ENCODE results near the gene LRBA.
"Not testable (repeated sequence)": the region's sequence is repeated elsewhere in the genome, so short reads cannot be mapped to it uniquely, and the experiment has no call there.

LRBA gene

GRCh38 chr4:150972592-150972991 is 42.5 kb downstream of the LRBA start:
- Mint-ChIP-seq H3K36me3 (no peaks in the 10 kb centered on the region), H3K27ac (peak overlapping the region; percentile 50)

DNA sequence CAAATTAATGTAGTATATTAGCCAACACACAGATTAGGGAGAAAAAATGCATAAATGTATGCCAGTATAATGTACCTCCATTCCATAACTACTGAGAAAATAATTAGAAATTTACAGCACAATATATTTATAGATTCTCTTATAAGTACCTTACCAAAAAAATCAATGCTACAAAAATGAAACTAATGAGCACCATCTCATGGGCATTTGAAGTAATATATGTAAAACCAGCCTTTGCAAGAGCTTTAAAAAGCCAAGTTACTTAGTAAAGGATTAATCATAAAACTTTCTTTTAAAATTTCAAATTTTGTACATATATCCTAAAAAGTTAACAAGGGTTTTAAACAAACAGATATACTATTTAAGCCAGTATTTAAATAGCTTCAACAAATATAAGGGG is 43.2 kb downstream of the LRBA start:
- Mint-ChIP-seq H3K9me3 (ENCODE audit: low read depth) (no peaks in the 10 kb centered on the region), H3K4me3 (no peak overlapping the region), H3K27me3 (no peaks in the 10 kb centered on the region), H3K4me1 (ENCODE audit: low read depth) (peaks cover 66% of the 10 kb centered on the region), H3K36me3 (no peaks in the 10 kb centered on the region), H3K27ac (peak overlapping the region; percentile 46)

More at GRCh38 chr4:150972592-150972991, 42.5 kb downstream of the LRBA start:
- no peaks in the 10 kb centered on the region for H3K27me3 Mint-ChIP-seq
- peak overlapping the region; percentile 38 for H3K4me3 Mint-ChIP-seq
- peaks cover 65% of the 10 kb centered on the region for H3K4me1 Mint-ChIP-seq (ENCODE audit: low read depth)
- H3K9me3 Mint-ChIP-seq (ENCODE audit: low read depth), result no peaks in the 10 kb centered on the region

GRCh38 chr4:150970685-150971151 is 44.4 kb downstream of the LRBA start:
- Mint-ChIP-seq H3K4me3 (no peak overlapping the region), H3K9me3 (ENCODE audit: low read depth) (peaks cover 3% of the 10 kb centered on the region), H3K36me3 (peaks cover 3% of the 10 kb centered on the region), H3K27ac (peak overlapping the region; percentile 61), H3K4me1 (ENCODE audit: low read depth) (peaks cover 64% of the 10 kb centered on the region), H3K27me3 (no peaks in the 10 kb centered on the region)

GRCh38 chr4:150964754-150965153 is 50.3 kb downstream of the LRBA start:
- Mint-ChIP-seq H3K27ac (no peak overlapping the region), H3K9me3 (ENCODE audit: low read depth) (peaks cover 4% of the 10 kb centered on the region), H3K27me3 (no peaks in the 10 kb centered on the region), H3K4me1 (ENCODE audit: low read depth) (peaks cover 40% of the 10 kb centered on the region), H3K4me3 (no peak overlapping the region), H3K36me3 (peaks cover 4% of the 10 kb centered on the region)

DNA sequence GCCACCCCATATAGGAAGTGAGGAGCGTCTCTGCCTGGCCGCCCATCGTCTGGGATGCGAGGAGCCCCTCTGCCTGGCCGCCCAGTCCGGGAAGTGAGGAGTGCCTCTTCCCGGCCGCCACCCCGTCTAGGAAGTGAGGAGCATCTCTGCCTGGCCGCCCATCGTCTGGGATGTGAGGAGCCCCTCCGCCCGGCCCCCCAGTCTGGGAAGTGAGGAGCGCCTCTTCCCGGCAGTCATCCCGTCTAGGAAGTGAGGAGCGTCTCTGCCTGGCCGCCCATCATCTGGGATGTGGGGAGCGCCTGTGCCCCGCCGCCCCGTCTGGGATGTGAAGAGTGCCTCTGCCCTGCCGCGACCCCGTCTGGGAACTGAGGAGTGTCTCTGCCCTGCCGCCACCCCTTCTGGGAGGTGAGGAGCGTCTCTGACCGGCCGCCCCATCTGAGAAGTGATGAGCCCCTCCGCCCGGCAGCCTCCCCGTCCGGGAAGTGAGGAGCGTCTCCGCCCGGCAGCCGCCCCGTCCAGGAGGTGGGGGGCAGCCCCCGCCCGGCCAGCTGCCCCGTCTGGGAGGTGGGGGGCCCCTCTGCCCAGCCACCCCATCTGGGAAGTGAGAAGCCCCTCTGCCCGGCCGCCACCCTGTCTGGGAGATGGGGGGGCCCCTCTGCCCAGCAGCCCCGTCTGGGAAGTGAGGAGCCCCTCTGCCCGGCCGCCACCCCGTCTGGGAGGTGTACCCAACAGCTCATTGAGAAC is 51.3 kb downstream of the LRBA start:
- H3K36me3 Mint-ChIP-seq; H3K27ac Mint-ChIP-seq; H3K27me3 Mint-ChIP-seq; H3K9me3 Mint-ChIP-seq (ENCODE audit: low read depth); H3K4me3 Mint-ChIP-seq: not testable (repeated sequence)
- H3K4me1 Mint-ChIP-seq (ENCODE audit: low read depth), result peaks cover 36% of the 10 kb centered on the region

DNA sequence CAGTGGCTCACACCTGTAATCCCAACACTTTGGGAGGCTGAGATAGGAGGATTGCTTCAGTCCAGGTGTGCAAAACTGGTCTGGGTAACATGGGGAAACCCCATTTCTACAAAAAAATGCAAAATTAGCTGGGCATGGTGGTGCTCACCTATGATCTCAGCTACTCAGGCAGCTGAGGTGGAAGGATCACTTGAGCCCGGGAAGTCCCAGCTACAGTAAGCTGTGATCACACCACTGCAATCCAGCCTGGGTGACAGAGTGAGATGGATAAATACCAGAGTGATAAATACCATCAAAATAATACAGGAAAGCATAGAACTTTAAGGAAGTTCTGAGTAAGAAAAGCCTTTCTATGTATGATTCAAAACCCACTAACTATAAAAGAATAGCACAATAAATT is 52.8 kb downstream of the LRBA start:
- Mint-ChIP-seq H3K9me3 (ENCODE audit: low read depth) (peaks cover 11% of the 10 kb centered on the region), H3K27me3 (no peaks in the 10 kb centered on the region), H3K4me3 (no peak overlapping the region), H3K4me1 (ENCODE audit: low read depth) (peaks cover 35% of the 10 kb centered on the region), H3K36me3 (peaks cover 18% of the 10 kb centered on the region), H3K27ac (no peak overlapping the region)

DNA sequence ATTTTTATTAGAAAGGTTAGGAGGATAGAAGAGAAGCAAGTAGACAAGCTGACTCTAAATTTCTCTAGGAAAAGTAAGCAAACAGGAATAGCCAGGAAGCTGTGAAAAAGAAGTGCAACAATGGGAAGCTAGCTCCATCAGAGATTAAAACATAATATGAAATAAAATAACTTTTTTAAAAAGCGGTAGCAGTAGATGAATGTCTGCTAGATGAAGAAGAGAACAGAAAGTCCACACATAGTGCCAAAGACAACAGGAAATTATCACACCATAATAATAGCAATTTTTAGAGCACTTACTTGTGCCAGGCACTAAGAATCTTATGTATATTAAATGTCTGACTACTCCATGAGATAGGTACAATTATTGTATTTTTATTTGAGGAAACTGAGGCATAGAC is 53.5 kb downstream of the LRBA start:
- H3K4me1 Mint-ChIP-seq (ENCODE audit: low read depth), result peaks cover 38% of the 10 kb centered on the region
- no peaks in the 10 kb centered on the region for H3K27me3 Mint-ChIP-seq
- H3K4me3 Mint-ChIP-seq, result no peak overlapping the region
- peaks cover 15% of the 10 kb centered on the region for H3K9me3 Mint-ChIP-seq (ENCODE audit: low read depth)
- no peak overlapping the region for H3K27ac Mint-ChIP-seq
- H3K36me3 Mint-ChIP-seq, result peaks cover 24% of the 10 kb centered on the region

GRCh38 chr4:150960818-150961217 is 54.3 kb downstream of the LRBA start:
- Mint-ChIP-seq H3K27ac (peak overlapping the region; percentile 19), H3K36me3 (peaks cover 26% of the 10 kb centered on the region), H3K9me3 (ENCODE audit: low read depth) (peaks cover 13% of the 10 kb centered on the region), H3K27me3 (no peaks in the 10 kb centered on the region), H3K4me3 (no peak overlapping the region), H3K4me1 (ENCODE audit: low read depth) (peaks cover 44% of the 10 kb centered on the region)

DNA sequence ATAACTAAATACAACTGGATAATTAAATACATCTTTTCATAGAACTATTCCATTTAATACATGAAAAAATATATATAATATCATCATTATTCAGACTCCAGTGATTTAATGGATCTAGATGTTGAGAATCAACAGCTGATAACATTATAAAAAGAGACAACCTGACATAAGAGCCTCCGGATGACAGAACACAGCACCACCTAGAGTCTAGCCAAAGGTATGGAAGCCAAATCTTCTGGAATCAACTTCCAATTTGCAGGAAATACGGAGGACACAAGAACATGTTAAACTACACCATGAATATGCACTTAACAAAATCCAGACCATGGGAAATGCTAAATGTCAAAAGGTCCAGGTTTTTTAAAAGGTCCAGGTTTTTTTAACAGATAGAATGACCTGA is 55.0 kb downstream of the LRBA start:
- Mint-ChIP-seq H3K9me3 (ENCODE audit: low read depth) (peaks cover 11% of the 10 kb centered on the region), H3K4me3 (no peak overlapping the region)

GRCh38 chr4:150957981-150958380 is 57.1 kb downstream of the LRBA start:
- Mint-ChIP-seq H3K4me1 (ENCODE audit: low read depth) (peaks cover 46% of the 10 kb centered on the region), H3K36me3 (peaks cover 26% of the 10 kb centered on the region), H3K9me3 (ENCODE audit: low read depth) (peaks cover 11% of the 10 kb centered on the region)
- not testable (repeated sequence) for H3K27me3 Mint-ChIP-seq, H3K27ac Mint-ChIP-seq, H3K4me3 Mint-ChIP-seq

More for the DNA sequence above, 55.0 kb downstream of the LRBA start:
- Mint-ChIP-seq H3K27ac (no peak overlapping the region), H3K36me3 (peaks cover 24% of the 10 kb centered on the region), H3K4me1 (ENCODE audit: low read depth) (peaks cover 44% of the 10 kb centered on the region), H3K27me3 (no peaks in the 10 kb centered on the region)

GRCh38 chr4:150957095-150957494 is 58.0 kb downstream of the LRBA start:
- Mint-ChIP-seq H3K9me3 (ENCODE audit: low read depth) (peaks cover 11% of the 10 kb centered on the region), H3K36me3 (peaks cover 31% of the 10 kb centered on the region), H3K4me1 (ENCODE audit: low read depth) (peaks cover 50% of the 10 kb centered on the region)
- not testable (repeated sequence) for H3K27me3 Mint-ChIP-seq, H3K4me3 Mint-ChIP-seq, H3K27ac Mint-ChIP-seq

DNA sequence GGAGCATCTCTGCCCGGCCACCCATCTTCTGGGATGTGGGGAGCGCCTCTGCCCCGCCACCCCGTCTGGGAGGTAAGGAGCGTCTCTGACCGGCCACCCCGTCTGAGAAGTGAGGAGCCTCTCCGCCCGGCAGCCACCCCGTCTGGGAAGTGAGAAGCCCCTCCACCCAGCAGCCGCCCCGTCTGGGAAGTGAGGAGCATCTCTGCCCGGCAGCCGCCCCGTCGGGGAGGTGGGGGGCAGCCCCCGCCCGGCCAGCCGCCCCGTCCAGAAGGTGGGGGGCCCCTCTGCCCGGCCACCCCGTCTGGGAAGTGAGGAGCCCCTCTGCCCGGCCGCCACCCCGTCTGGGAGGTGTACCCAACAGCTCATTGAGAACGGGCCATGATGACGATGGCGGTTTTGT is 61.2 kb downstream of the LRBA start:
- Mint-ChIP-seq H3K4me1 (ENCODE audit: low read depth) (peaks cover 59% of the 10 kb centered on the region), H3K36me3 (peaks cover 31% of the 10 kb centered on the region)
- not testable (repeated sequence) for H3K27me3 Mint-ChIP-seq; H3K9me3 Mint-ChIP-seq (ENCODE audit: low read depth); H3K27ac Mint-ChIP-seq; H3K4me3 Mint-ChIP-seq

- peaks cover 64% of the 10 kb centered on the region for H3K4me1 Mint-ChIP-seq (ENCODE audit: low read depth)
- H3K4me3 Mint-ChIP-seq, result no peak overlapping the region
- H3K27ac Mint-ChIP-seq, result peak overlapping the region; percentile 36
- H3K27me3 Mint-ChIP-seq, result no peaks in the 10 kb centered on the region
- peaks cover 21% of the 10 kb centered on the region for H3K36me3 Mint-ChIP-seq
- H3K9me3 Mint-ChIP-seq (ENCODE audit: low read depth), result peaks cover 4% of the 10 kb centered on the region
These were observed 62.8 kb downstream of the LRBA start for GRCh38 chr4:150952167-150952845.

GRCh38 chr4:150950657-150951288 is 64.3 kb downstream of the LRBA start:
- H3K27ac Mint-ChIP-seq, result peak overlapping the region; percentile 5
- H3K27me3 Mint-ChIP-seq, result no peaks in the 10 kb centered on the region
- H3K36me3 Mint-ChIP-seq, result peaks cover 11% of the 10 kb centered on the region
- no peak overlapping the region for H3K4me3 Mint-ChIP-seq
- no peaks in the 10 kb centered on the region for H3K9me3 Mint-ChIP-seq (ENCODE audit: low read depth)
- H3K4me1 Mint-ChIP-seq (ENCODE audit: low read depth), result peaks cover 59% of the 10 kb centered on the region

GRCh38 chr4:150949943-150950342 is 65.1 kb downstream of the LRBA start:
- Mint-ChIP-seq H3K4me3 (no peak overlapping the region), H3K9me3 (ENCODE audit: low read depth) (no peaks in the 10 kb centered on the region), H3K4me1 (ENCODE audit: low read depth) (peaks cover 57% of the 10 kb centered on the region)

More at GRCh38 chr4:150949943-150950342, 65.1 kb downstream of the LRBA start:
- peaks cover 10% of the 10 kb centered on the region for H3K36me3 Mint-ChIP-seq
- no peak overlapping the region for H3K27ac Mint-ChIP-seq
- no peaks in the 10 kb centered on the region for H3K27me3 Mint-ChIP-seq

Data from activated naive CD8-positive, alpha-beta T cell (primary cell).